Effector memory CD4-positive, alpha-beta T cell (primary cell): ENCODE data around the gene HES4.

Experiments used
- DNase-seq, 3 donors: peaks; one replicate each; pipeline ENCODE4 v3.0.0-alpha.2; 2020
- H3K27ac ChIP-seq: 2 replicates; pipeline ENCODE4 v1.7.0; 2013; ENCODE audit warnings: mild to moderate bottlenecking, low read length, moderate library complexity; ENCODE audit not compliant: insufficient read depth, poor library complexity, severe bottlenecking
- H3K27me3 ChIP-seq: replicated peaks from 2 replicates; pipeline ENCODE4 v1.7.0; 2013; ENCODE audit warnings: mild to moderate bottlenecking, low read length; ENCODE audit not compliant: insufficient read depth, control insufficient read depth, poor library complexity, severe bottlenecking
- H3K36me3 ChIP-seq: 2 replicates; pipeline ENCODE4 v1.7.0; 2013; ENCODE audit warnings: mild to moderate bottlenecking, low read length, moderate library complexity; ENCODE audit not compliant: control insufficient read depth, insufficient read depth
- H3K4me1 ChIP-seq: 2 replicates; pipeline ENCODE4 v1.7.0; 2013; ENCODE audit warnings: low read length, mild to moderate bottlenecking; ENCODE audit not compliant: control insufficient read depth, insufficient read depth, poor library complexity, severe bottlenecking
- H3K4me3 ChIP-seq: 2 replicates; pipeline ENCODE4 v1.7.0; 2013; ENCODE audit warnings: low read length, low read depth, mild to moderate bottlenecking; ENCODE audit not compliant: insufficient read depth, poor library complexity, severe bottlenecking
- H3K9me3 ChIP-seq: 2 replicates; pipeline ENCODE4 v1.7.0; 2013; ENCODE audit warnings: mild to moderate bottlenecking, low read length, moderate library complexity; ENCODE audit not compliant: control insufficient read depth

HES4 gene

GRCh38 chr1:1005774-1006304 lies 5.9 kb upstream of the HES4 start:
- no peak overlapping the region for H3K4me3 ChIP-seq
- peaks cover 54% of the 10 kb centered on the region for H3K27me3 ChIP-seq
- H3K27ac ChIP-seq, result no peak overlapping the region
- DNase-seq, result no peak
- H3K36me3 ChIP-seq, result no peaks in the 10 kb centered on the region
- no peaks in the 10 kb centered on the region for H3K9me3 ChIP-seq
- H3K4me1 ChIP-seq, result peaks cover 23% of the 10 kb centered on the region

- Histone ChIP-seq H3K9me3 (no peaks in the 10 kb centered on the region), H3K36me3 (no peaks in the 10 kb centered on the region), H3K27me3 (peaks cover 62% of the 10 kb centered on the region), H3K4me3 (no peak overlapping the region), H3K27ac (no peak overlapping the region), H3K4me1 (peaks cover 31% of the 10 kb centered on the region)
- DNase-seq, result no peak
These were observed 5.1 kb upstream of the HES4 start for GRCh38 chr1:1004780-1005697.

- H3K36me3 ChIP-seq, result no peaks in the 10 kb centered on the region
- no peak for DNase-seq
- H3K27me3 ChIP-seq, result peaks cover 66% of the 10 kb centered on the region
- H3K9me3 ChIP-seq, result no peaks in the 10 kb centered on the region
- no peak overlapping the region for H3K27ac ChIP-seq
- H3K4me3 ChIP-seq, result no peak overlapping the region
- H3K4me1 ChIP-seq, result peaks cover 35% of the 10 kb centered on the region
These were observed 4.5 kb upstream of the HES4 start for GRCh38 chr1:1004420-1004779.

GRCh38 chr1:1003618-1004419 lies 3.9 kb upstream of the HES4 start:
- Histone ChIP-seq H3K4me1 (peaks cover 41% of the 10 kb centered on the region), H3K27me3 (peaks cover 72% of the 10 kb centered on the region), H3K27ac (no peak overlapping the region), H3K9me3 (no peaks in the 10 kb centered on the region), H3K4me3 (no peak overlapping the region), H3K36me3 (no peaks in the 10 kb centered on the region)
- no peak for DNase-seq

- Histone ChIP-seq H3K4me1 (peaks cover 51% of the 10 kb centered on the region), H3K27ac (no peak overlapping the region), H3K27me3 (peaks cover 90% of the 10 kb centered on the region), H3K4me3 (peak overlapping the region; percentile 45), H3K9me3 (no peaks in the 10 kb centered on the region), H3K36me3 (no peaks in the 10 kb centered on the region)
- no peak for DNase-seq
These were observed 1.3 kb upstream of the HES4 start for GRCh38 chr1:1001057-1001783.

GRCh38 chr1:1000357-1001056 lies 610 bp upstream of the HES4 start:
- Histone ChIP-seq H3K4me3 (peak overlapping the region; percentile 45), H3K27me3 (peaks cover 83% of the 10 kb centered on the region), H3K9me3 (no peaks in the 10 kb centered on the region), H3K36me3 (no peaks in the 10 kb centered on the region), H3K27ac (peak overlapping the region; percentile 25), H3K4me1 (peaks cover 54% of the 10 kb centered on the region)
- peak; percentile 62 to 71 (median 66) for DNase-seq

- H3K27me3 ChIP-seq, result peaks cover 70% of the 10 kb centered on the region
- H3K4me3 ChIP-seq, result peak overlapping the region; percentile 46
- H3K27ac ChIP-seq, result no peak overlapping the region
- peaks cover 46% of the 10 kb centered on the region for H3K4me1 ChIP-seq
- no peaks in the 10 kb centered on the region for H3K36me3 ChIP-seq
- H3K9me3 ChIP-seq, result no peaks in the 10 kb centered on the region
- DNase-seq, result peak in 1 of 3 donors; percentile 28
These were observed 737 bp downstream of the HES4 start for GRCh38 chr1:998995-999724.

GRCh38 chr1:998745-998994 lies 1.2 kb downstream of the HES4 start:
- Histone ChIP-seq H3K27me3 (peaks cover 65% of the 10 kb centered on the region), H3K9me3 (no peaks in the 10 kb centered on the region), H3K4me1 (peaks cover 46% of the 10 kb centered on the region), H3K27ac (no peak overlapping the region), H3K4me3 (no peak overlapping the region), H3K36me3 (no peaks in the 10 kb centered on the region)
- DNase-seq, result no peak
